ENCODE data around the gene PMEL. TPM values are rescaled to one million over a fixed set of nuclear protein-coding genes. Genes with fewer than 3 reads are reported as not detected.
A peak's percentile ranks its signal among the peaks of the same experiment; 100 is the strongest.

PMEL gene
- polyA plus RNA-seq, 1 of the 3 experiments (the other 2 are of a cell fraction) = 1.8 TPM

- DNase-seq = no peak
- POLR2A ChIA-PET = no interaction called here
- Histone ChIP-seq H3K27me3 (ENCODE audit: insufficient read depth) (no peaks in the 10 kb centered on the region), H3K36me3 (replicated peaks in 1 of 2; ENCODE audit: control insufficient read depth in 1 of 2, insufficient read depth in 2 of 2, low read length in 1 of 2) (peaks cover 10 to 18% of the 10 kb centered on the region in 2 experiments), H2AFZ (ENCODE audit: low read depth) (peak overlapping the region; percentile 36; the same call in 1 of the 2 replicates), H3K4me1 (ENCODE audit: control insufficient read depth in 1 of 2, insufficient read depth in 2 of 2, low read depth in 1 of 2, low read length in 1 of 2) (peaks cover 17% of the 10 kb centered on the region in 2 experiments; a peak in 3 of 4 replicates), H4K20me1 (ENCODE audit: insufficient read depth) (no peaks in the 10 kb centered on the region), H3K4me3 (ENCODE audit: low read depth in 2 of 2, low read length in 1 of 2) (no peak overlapping the region), H3K27ac (ENCODE audit: low read depth in 2 of 2, low read length in 1 of 2) (peak overlapping the region in 1 of 2 experiments; percentile 94; a peak in 2 of 4 replicates), H3K79me2 (ENCODE audit: insufficient read depth) (peaks cover 54% of the 10 kb centered on the region), H3K9me3 (no peaks in the 10 kb centered on the region), H3F3A (replicated peaks; ENCODE audit: insufficient read depth) (peaks cover 18% of the 10 kb centered on the region), H3K4me2 (no peak overlapping the region; the same call in 1 of the 2 replicates), H3K9me2 (no peaks in the 10 kb centered on the region), H3K9ac (peak overlapping the region; percentile 28; the same call in 1 of the 2 replicates)
- WGBS (ENCODE audit: low lambda C conversion rate) = 73% methylated on average over 3 of the region's 3 CpGs
- CTCF ChIA-PET = no interaction called here
- TF ChIP-seq YY1 (IDR thresholded peaks at IDR 0.05; ENCODE audit: low read depth) (no peak), CTCF (IDR thresholded peaks at IDR 0.05) (no peak), EP300 (IDR thresholded peaks at IDR 0.05; ENCODE audit: borderline replicate concordance in 1 of 2, low read depth in 1 of 2, low read length in 1 of 2) (no peak), PBX3 (IDR thresholded peaks at IDR 0.05) (no peak), NRF1 (IDR thresholded peaks at IDR 0.05; ENCODE audit: low read depth, low read length) (no peak), MEF2A (IDR thresholded peaks at IDR 0.05; ENCODE audit: borderline replicate concordance, low read depth) (no peak), USF2 (IDR thresholded peaks at IDR 0.05; ENCODE audit: borderline replicate concordance, low read depth, low read length) (no peak), REST (IDR thresholded peaks at IDR 0.05; ENCODE audit: low read depth, low read length) (no peak), FOXM1 (IDR thresholded peaks at IDR 0.05; ENCODE audit: low read depth) (no peak), FOXJ3 (CRISPR knock-in tag; IDR thresholded peaks at IDR 0.05) (no peak), ZBTB33 (IDR thresholded peaks at IDR 0.05; ENCODE audit: borderline replicate concordance, low read depth) (no peak), JUND (IDR thresholded peaks at IDR 0.05) (no peak)
Observed at GRCh38 chr12:55972042-55972441, 6.2 kb upstream of the PMEL start.

Measured in SK-N-SH (cell line).